Daoy (cell line): ENCODE data around the gene XAB2. TPM values are rescaled to one million over a fixed set of nuclear protein-coding genes. Genes with fewer than 3 reads are reported as not detected.
A peak's percentile ranks its signal among the peaks of the same experiment; 100 is the strongest.

Experiments used
- DNase-seq: peaks from one replicate; pipeline ENCODE4 v3.0.0-alpha.2; 2015; ENCODE audit warnings: low read depth
- total RNA-seq: library from RNA; depleted of rRNA; stranded (reverse); fragments of >200 nt; shearing (Covaris generic); gene quantifications from 2 replicates; pipeline ENCODE4 v1.2.3, GENCODE V29; 2014; rRNA removed

The XAB2 gene
- 47.3 and 48.9 TPM in 2 replicates for total RNA-seq

DNA sequence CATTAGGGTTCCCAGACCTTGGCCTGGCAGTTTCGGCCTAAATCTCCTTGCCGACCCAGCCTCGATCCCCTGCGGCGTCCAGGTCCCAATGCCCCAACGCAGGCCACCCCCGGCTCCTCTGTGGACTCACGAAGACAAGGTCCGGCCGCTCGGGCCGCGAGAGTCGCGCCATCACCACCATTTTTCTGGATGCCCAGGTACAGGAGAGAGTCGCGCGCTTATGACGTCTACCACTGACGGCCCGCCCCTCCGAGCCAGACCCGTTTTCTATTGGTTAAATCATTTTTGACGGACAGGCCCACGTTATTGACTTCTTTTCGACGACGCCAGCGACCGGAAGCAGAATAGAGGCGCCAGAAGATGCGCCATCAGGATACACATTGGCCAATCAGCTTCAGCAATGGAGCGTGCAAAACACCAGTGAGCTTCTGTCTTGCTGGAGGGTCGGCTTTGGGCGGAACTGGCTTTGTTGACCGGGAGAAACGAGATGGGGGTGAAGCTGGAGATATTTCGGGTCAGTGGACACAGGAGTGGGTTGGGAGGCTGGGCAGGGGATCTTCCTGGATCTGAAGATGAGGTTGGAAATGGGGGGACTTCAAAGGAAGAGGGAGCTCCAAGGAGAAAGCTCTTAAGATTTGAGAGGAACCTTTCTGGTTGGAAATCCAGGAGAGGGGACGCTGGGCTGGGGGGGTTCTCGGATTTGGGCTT lies at the start of gene XAB2, which contains the start of gene PET100:
Gene XAB2 (minus strand): TSS at position 199 of the 708 bp plus-strand sequence. CDS start 18 bp downstream, at position 181.
Gene PET100 (plus strand): TSS at position 447 of the 708 bp plus-strand sequence. CDS start 41 bp downstream, at position 488.
- peak; percentile 98 for DNase-seq

DNA sequence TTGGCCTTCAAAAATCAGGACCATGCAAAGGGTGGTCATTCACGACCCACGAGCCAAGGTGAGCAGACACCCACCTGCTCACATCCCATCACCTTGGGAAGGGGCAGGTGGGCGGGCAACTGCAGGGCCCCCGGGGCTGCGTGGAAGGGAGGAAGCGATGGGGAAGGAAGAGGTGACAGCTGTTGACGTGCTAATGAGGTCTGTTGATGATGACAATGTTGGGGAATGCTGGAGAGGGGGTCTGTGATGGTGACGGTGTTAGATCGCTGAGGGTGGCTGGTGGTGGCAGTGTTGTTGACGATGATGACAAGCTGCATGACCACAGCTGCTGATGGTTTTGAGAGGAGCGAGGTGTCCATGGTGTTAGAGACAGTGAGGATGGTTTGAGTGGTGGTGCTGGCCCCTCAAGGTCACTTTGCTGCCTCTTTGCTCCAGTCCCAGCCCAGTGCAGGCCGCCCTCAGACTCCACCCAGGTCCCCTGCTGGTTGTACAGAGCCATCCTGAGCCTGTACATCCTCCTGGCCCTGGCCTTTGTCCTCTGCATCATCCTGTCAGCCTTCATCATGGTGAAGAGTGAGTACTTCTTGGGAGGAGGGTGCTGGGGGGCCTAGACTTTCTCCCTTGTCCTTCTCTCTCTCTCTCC lies 48.4 kb upstream of the XAB2 start:
- no peak for DNase-seq

- no peak for DNase-seq
These were observed 47.5 kb upstream of the XAB2 start, which contains the start of gene MCEMP1 for GRCh38 chr19:7676854-7677253. MCEMP1 (plus strand) TSS chr19:7677090; CDS start chr19:7677121, 31 bp downstream.

DNA sequence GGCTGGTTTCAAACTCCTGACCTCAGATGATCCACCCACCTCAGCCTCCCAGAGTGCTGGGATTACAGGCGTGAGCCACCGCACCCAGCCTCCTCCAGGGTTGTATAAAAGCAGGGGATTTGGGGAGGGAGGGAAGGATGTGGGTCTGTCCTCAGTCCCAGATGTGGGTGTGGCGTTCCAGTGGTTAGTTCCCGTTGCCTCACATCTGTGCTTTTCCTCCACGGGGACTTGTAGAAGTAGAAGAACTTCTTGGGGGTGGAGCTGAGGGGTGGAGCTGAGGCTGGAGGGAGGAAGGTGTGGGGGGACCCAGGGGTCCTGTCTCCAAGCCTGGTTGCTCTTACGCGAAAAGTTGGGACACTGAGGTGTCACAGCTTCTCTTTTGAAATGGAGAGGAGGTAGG lies 47.0 kb upstream of the XAB2 start:
- DNase-seq: no peak

DNA sequence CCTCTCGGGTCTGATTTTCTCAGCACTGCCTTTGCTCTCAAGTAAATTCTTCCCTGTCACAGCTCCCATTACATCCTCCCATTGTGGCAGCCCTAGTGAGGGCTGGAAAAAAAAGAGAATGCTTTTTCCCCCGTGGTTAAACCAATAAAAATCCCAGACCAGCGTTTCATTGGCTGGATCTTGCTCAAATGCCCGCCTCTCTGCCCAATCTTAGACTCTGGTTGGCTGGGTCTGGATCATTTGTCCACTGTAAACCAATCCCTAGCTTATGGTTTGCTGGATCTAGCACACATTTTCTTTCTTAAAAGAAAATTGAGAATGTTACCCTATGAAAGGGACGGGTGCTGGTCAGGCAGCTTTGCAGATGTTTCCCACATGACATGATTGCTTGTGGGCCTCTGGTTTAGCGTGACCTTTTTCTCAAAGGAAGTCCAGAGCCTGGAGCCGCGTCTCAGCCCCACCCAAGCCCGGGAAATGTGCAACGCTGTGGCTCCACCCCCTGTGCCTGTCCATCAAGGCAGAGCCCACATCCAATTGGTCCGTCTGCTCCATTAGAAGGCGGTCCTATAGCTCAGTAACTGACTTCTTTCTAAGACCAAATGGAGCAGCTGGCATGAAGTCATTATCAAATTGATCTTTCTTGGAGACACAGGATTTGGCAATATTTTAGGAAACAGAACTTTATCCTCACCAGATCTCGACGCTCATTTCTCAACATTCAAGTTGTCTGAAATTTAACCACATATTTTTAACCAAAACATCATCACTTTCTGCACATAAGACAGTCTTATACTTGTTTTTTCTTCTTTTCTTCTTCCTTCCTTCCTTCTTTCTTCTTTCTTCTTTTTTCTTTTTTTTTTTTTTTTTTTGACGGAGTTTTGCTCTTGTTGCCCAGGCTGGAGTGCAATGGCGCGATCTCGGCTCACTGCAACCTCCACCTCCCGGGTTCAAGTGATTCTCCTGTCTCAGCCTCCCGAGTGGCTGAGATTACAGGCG lies 45.0 kb upstream of the XAB2 start:
- peak; percentile 79 for DNase-seq

DNA sequence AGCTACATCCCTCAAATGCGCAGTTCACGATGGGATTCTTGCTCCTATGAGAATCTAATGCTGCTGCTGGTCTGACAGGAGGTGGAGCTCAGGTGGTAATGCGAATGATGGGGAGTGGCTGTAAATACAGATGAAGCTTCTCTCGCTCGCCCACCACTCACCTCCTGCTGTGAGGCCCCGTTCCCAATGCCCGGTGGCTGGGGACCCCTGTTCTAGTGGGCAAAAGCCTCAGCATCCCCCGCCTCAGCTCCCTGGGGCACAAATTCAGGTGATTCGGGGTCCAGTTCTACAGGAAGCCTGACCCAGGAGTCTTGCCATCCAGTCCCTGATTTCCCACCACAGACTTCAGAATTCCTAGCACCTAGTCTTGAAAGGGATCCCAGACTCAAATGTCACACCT lies 43.2 kb upstream of the XAB2 start:
- DNase-seq: no peak

GRCh38 chr19:7670790-7671189 lies 41.4 kb upstream of the XAB2 start:
- no peak for DNase-seq

DNA sequence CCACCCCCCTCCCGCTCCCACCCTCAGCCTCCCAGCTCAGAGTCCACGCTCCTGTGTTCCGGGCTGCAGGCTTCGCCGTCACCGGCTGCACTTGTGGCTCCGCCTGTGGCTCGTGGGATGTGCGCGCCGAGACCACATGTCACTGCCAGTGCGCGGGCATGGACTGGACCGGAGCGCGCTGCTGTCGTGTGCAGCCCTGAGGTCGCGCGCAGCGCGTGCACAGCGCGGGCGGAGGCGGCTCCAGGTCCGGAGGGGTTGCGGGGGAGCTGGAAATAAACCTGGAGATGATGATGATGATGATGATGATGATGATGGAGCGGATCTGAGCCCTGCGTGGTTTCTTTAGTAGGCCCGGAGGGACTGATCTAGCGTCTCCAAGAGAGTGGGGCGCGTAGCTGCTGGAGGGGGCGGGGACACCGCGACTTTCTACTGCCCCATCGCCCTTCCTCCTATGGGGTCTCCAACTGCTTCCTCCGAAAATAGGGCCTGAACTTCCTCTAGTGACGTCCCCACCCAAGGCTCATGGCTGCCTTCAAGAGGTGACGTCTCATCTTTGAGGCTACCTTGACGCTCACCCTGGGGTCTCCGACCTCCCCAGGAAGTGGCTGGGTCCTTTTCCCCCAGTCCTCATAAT lies 40.9 kb upstream of the XAB2 start:
- peak; percentile 42 for DNase-seq

- DNase-seq: no peak
These were observed 40.3 kb upstream of the XAB2 start for GRCh38 chr19:7669641-7670040.

GRCh38 chr19:7668842-7669241 lies 39.5 kb upstream of the XAB2 start, which contains the start of gene RETN:
RETN (plus strand) TSS chr19:7669049; CDS start chr19:7669327, 278 bp downstream.
- no peak for DNase-seq

DNA sequence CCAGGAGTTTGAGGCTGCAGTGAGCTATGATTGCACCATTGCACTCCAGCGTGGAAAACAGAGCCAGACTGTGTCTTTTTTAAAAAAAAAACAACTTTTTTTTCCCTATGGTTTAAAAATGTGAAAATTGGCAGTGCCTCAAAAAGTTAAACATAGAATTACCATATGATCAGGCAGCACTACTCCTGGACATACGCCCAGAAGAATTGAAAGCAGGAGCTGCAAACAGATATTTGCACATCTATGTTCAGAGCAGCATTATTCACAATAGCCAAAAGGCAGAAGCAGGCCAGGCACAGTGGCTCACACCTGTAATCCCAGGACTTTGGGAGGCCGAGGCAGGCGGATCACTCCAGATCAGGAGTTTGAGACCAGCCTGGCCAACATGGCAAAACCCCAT lies 35.7 kb upstream of the XAB2 start:
- DNase-seq: no peak

GRCh38 chr19:7663706-7664105 lies 34.4 kb upstream of the XAB2 start:
- no peak for DNase-seq

DNA sequence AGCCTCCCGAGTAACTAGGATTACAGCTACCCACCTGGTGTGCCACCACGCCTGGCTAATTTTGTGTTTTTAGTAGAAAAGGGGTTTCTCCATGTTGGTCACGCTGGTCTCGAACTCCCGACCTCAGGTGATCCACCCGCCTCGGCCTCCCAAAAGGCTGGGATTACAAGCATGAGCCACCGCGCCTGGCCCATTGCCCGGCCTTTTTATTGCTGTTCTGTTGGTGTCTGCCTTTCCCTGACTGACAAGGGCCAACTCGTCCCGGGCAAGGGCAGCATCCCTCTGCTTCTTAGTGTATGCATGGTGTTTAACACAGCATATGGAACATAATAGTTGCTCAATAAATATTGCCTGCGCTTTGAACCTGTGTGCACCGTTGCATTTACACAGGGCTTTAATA lies 33.3 kb upstream of the XAB2 start:
- peak; percentile 26 for DNase-seq

DNA sequence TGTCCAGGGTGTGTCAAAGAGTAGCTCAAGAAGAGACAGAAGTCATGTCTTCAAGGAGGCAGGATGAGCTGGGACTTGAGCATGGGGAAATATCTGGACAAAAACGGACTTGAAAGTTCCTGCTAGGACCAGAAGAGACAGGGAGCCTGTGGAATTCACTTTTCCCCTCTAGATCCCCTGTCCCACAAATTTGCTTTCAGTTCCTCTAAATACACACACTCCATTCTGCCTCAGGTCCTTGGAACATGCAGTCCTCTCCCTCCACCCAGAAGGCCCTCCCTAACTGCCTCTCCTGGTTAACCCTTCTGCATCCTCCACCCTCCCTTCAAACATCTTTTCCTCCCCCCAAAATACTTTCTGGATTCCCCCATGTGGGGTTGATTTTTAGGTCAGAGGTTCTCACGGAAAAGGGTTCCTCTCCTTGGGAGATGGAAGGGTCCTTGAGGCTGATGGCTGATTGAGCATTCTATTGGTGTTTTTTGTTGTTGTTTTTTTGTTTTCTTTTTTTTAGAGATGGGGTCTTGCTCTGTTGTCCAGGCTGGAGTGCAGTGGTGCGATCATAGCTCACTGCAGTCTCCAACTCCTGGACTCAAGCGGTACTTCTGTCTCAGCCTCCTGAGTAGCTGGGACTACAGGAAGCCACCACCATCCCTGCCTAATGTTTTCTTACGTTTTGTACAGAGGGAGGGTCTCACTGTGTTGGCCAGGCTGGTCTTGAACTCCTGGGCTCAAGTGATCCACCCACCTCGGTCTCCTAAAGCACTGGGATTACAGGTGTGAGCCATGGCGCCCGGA lies 32.6 kb upstream of the XAB2 start:
- no peak for DNase-seq

GRCh38 chr19:7658219-7658686 lies 28.9 kb upstream of the XAB2 start:
- peak; percentile 28 for DNase-seq

- DNase-seq: peak; percentile 25
These were observed 27.9 kb upstream of the XAB2 start for GRCh38 chr19:7657131-7657751.

GRCh38 chr19:7655581-7655980 lies 26.2 kb upstream of the XAB2 start:
- DNase-seq: no peak

DNA sequence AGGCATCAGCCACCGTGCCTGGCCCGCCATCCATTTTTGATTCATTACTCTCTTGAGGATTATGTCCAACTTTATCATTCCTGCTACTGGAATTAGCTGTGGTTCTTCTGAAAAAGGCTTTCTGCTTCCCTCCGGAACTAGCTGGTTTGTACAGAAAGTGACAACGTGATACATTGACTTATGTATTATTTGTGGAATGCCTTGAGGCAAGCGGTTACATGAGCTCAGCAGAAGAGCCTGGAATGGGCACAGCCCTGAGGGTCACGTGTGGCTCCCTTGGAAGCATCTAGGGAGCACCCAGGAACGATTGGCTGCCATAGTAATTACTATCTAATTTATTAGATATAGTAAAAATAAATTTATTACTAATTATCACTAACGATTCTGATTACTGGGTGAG lies 25.1 kb upstream of the XAB2 start:
- DNase-seq: peak; percentile 23

GRCh38 chr19:7652061-7652641 lies 22.8 kb upstream of the XAB2 start:
- peak; percentile 83 for DNase-seq

DNA sequence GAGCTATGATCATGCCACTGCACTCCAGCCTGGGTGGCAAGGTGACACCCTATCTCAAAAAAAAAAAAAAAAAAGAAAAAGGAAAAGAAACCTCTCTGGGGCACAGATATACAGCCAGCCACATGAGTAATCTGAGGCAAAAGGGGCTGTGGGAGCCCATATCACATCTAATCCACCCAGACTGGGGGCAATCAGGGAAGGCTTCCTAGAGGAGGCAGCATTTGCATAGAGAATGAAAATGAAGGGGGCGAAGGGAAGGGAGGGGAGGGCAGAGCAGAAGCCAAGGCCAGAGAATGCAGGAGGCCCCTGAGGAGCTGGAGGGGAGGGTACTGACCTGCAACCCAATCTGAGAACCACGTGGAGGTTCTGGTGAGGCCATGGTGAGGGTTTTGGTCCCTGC lies 20.8 kb upstream of the XAB2 start:
- no peak for DNase-seq
